Type B pancreatic cell (in vitro differentiated cells): ENCODE measurements around the gene OR2A14. TPM values are rescaled to one million over a fixed set of nuclear protein-coding genes. Genes with fewer than 3 reads are reported as not detected.

Experiments used
- DNase-seq: peaks from one replicate; pipeline ENCODE4 v3.0.0; 2021; ENCODE audit warnings: mixed read lengths; ENCODE audit not compliant: unreplicated experiment; ENCODE audit errors: extremely low spot score
- H3K27ac Mint-ChIP-seq: 2 replicates; pipeline ENCODE4 v1.8.0; 2021; ENCODE audit warnings: mild to moderate bottlenecking, mixed read lengths
- H3K27me3 Mint-ChIP-seq: 2 replicates; pipeline ENCODE4 v1.8.0; 2021; ENCODE audit warnings: mixed read lengths
- H3K36me3 Mint-ChIP-seq: 2 replicates; pipeline ENCODE4 v1.8.0; 2021; ENCODE audit warnings: mixed read lengths
- H3K4me1 Mint-ChIP-seq: one replicate; pipeline ENCODE4 v1.8.0; 2021; ENCODE audit warnings: mixed read lengths; ENCODE audit not compliant: unreplicated experiment
- H3K4me3 Mint-ChIP-seq: 2 replicates; pipeline ENCODE4 v1.8.0; 2021; ENCODE audit warnings: mild to moderate bottlenecking, mixed read lengths
- H3K9me3 Mint-ChIP-seq: 2 replicates; pipeline ENCODE4 v1.8.0; 2021; ENCODE audit warnings: mixed read lengths
- long read RNA-seq: library from polyadenylated mRNA; unstranded; transcript quantifications from one replicate; pipeline ENCODE4 v2.0.0, GENCODE V29; 2020
- total RNA-seq: library from RNA; stranded (reverse); gene quantifications from 2 replicates; pipeline ENCODE4 v1.2.1, GENCODE V29; 2021; ENCODE audit warnings: low replicate concordance
- TF ChIP-seq, protein P1 (sequence below): fragments of 200-600 bp; sonication (generic); conservative IDR thresholded peaks from 2 replicates; pipeline ENCODE4 v1.5.0; 2021; ENCODE audit warnings: antibody characterized with exemption, mild to moderate bottlenecking

The OR2A14 gene, protein sequence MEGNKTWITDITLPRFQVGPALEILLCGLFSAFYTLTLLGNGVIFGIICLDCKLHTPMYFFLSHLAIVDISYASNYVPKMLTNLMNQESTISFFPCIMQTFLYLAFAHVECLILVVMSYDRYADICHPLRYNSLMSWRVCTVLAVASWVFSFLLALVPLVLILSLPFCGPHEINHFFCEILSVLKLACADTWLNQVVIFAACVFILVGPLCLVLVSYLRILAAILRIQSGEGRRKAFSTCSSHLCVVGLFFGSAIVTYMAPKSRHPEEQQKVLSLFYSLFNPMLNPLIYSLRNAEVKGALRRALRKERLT
- not detected in 2 replicates for total RNA-seq
- long read RNA-seq, result 0 reads

DNA sequence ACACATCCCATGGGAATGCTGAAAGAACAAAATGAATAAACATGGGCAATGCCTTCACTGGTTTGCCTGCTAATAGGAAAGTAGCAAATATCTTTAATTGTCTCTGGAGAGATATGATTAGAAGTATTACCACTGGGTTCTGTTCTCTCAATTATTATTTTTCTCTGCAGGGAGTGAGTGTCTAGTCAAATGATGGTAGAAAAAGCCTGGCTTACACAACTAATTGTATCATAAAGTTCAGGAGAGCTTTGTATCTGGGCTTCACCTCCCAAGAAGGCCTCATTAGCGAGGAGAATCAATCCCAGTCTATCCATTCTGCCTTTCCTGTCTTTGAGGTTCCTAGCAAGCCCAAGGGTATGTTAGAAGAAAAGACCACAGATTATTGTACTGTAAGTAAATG is at the start of gene OR2A14:
OR2A14 (plus strand) TSS at position 301 of the 400 bp plus-strand sequence. CDS start 5,937 bp downstream, outside the sequence.
- DNase-seq, result no peak
- Mint-ChIP-seq H3K9me3 (no peaks in the 10 kb centered on the region), H3K36me3 (no peaks in the 10 kb centered on the region), H3K27me3 (peaks cover 2% of the 10 kb centered on the region), H3K4me1 (no peaks in the 10 kb centered on the region), H3K27ac (no peak within 1 kb of the TSS), H3K4me3 (no peak within 1 kb of the TSS)
- TF ChIP-seq, protein P1, sequence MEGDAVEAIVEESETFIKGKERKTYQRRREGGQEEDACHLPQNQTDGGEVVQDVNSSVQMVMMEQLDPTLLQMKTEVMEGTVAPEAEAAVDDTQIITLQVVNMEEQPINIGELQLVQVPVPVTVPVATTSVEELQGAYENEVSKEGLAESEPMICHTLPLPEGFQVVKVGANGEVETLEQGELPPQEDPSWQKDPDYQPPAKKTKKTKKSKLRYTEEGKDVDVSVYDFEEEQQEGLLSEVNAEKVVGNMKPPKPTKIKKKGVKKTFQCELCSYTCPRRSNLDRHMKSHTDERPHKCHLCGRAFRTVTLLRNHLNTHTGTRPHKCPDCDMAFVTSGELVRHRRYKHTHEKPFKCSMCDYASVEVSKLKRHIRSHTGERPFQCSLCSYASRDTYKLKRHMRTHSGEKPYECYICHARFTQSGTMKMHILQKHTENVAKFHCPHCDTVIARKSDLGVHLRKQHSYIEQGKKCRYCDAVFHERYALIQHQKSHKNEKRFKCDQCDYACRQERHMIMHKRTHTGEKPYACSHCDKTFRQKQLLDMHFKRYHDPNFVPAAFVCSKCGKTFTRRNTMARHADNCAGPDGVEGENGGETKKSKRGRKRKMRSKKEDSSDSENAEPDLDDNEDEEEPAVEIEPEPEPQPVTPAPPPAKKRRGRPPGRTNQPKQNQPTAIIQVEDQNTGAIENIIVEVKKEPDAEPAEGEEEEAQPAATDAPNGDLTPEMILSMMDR, result no peak

DNA sequence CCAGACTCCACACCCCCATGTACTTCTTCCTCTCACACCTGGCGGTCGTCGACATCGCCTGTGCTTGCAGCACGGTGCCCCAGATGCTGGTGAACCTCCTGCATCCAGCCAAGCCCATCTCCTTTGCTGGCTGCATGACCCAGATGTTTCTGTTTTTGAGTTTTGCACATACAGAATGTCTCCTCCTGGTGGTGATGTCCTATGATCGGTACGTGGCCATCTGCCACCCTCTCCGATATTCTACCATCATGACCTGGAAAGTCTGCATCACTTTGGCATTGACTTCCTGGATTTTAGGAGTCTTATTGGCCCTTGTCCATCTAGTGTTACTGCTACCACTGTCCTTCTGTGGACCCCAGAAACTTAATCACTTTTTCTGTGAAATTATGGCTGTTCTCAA is 48.6 kb upstream of the OR2A14 start:
- no peak overlapping the region for H3K4me3 Mint-ChIP-seq
- no peak overlapping the region for H3K27ac Mint-ChIP-seq
- DNase-seq, result no peak
- H3K27me3 Mint-ChIP-seq, result no peaks in the 10 kb centered on the region
- no peaks in the 10 kb centered on the region for H3K36me3 Mint-ChIP-seq
- no peaks in the 10 kb centered on the region for H3K9me3 Mint-ChIP-seq
- H3K4me1 Mint-ChIP-seq, result no peaks in the 10 kb centered on the region
- TF ChIP-seq, protein P1, result no peak

DNA sequence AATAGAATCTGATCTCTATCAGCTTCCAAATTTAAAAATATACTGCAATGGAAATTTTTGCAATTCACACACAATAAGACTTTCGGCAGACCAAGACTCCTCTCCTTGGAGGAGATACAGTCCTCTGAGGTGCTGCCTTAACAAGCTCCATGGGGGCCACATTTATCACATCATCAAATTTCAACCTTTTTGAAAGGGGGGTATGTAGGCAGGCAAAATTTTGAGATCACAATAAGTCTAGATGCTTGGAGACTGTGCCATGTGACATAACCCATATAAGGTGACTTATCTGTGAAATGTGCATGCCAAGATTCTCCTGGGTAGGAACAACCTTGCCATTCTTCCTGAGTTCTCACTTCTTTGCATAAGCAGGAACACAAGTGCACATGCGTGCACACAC is 37.0 kb upstream of the OR2A14 start, which contains the start of gene OR2A12:
OR2A12 (plus strand) TSS at position 301 of the 400 bp plus-strand sequence. CDS start 8,830 bp downstream, outside the sequence.
- no peaks in the 10 kb centered on the region for H3K4me1 Mint-ChIP-seq
- peaks cover 3% of the 10 kb centered on the region for H3K27me3 Mint-ChIP-seq
- no peak within 1 kb of the TSS for H3K27ac Mint-ChIP-seq
- no peak within 1 kb of the TSS for H3K4me3 Mint-ChIP-seq
- TF ChIP-seq, protein P1, result no peak
- H3K9me3 Mint-ChIP-seq, result no peaks in the 10 kb centered on the region
- no peaks in the 10 kb centered on the region for H3K36me3 Mint-ChIP-seq
- DNase-seq, result no peak

DNA sequence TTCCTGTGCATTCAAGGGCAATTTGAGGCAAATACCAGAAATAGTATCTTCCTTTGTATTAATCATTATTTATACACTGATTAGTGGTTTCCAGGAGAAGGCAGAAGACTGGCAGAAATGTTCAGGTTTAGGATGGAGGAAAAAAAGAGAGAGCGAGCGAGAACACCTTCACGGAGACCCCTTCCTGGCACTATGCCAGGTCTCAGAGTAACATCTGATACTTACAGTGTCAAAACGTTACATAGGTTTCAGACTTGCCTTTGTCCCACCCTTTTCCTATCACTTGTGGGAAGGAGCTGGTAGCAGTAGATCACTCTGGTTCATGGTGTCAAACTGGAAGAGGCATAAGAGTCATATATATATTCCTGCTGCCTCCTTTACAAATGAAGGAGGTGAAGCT is 36.2 kb upstream of the OR2A14 start:
- Mint-ChIP-seq H3K4me1 (no peaks in the 10 kb centered on the region), H3K9me3 (no peaks in the 10 kb centered on the region), H3K27me3 (peaks cover 3% of the 10 kb centered on the region), H3K36me3 (no peaks in the 10 kb centered on the region), H3K27ac (no peak overlapping the region), H3K4me3 (no peak overlapping the region)
- TF ChIP-seq, protein P1, result no peak
- no peak for DNase-seq

DNA sequence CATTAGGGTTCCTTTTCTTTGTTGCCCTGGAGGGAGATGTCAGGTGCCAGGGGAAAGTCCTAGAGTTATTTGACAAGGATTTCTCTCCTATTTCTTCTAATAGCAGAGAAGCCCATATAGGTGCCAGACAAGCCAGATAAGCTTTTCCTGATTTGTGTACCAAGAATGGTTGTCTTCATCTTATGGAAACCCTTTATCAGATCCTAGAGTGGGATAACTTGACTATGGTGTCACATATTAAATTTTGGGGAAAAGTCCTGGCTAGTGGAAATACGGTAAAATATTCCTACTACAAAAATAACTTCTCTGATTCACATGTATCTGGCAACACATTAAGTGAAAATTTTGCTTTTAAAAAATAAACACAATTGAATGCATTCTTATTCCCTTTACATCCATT is 35.7 kb upstream of the OR2A14 start:
- Mint-ChIP-seq H3K27me3 (peaks cover 3% of the 10 kb centered on the region), H3K9me3 (no peaks in the 10 kb centered on the region), H3K36me3 (no peaks in the 10 kb centered on the region), H3K27ac (no peak overlapping the region), H3K4me1 (no peaks in the 10 kb centered on the region), H3K4me3 (no peak overlapping the region)
- TF ChIP-seq, protein P1, result no peak
- DNase-seq, result no peak
